PC-3 (cell line): ENCODE measurements around the gene ULK3. TPM values are rescaled to one million over a fixed set of nuclear protein-coding genes. Genes with fewer than 3 reads are reported as not detected.

Experiments used
- ATAC-seq: fragments of 200-7000 bp; cut with Tn5 transposase; 2 replicates; pipeline ENCODE4 v1.9.1; 2020; ENCODE audit warnings: mild to moderate bottlenecking, moderate library complexity
- BruUV-seq: library from RNA; stranded (reverse); fragments of 400-500 nt; replicated peaks from 2 replicates; lab custom pipeline; 2021; lab: Mats Ljungman, UMichigan
- CTCF ChIA-PET: fragments of 300-600 bp; sonication (Branson Sonifier 250); formaldehyde crosslinking; loops from one replicate; lab custom pipeline; 2022; ENCODE audit warnings: antibody characterized with exemption; lab: Charles Lee
- POLR2A ChIA-PET: fragments of 300-600 bp; sonication (Branson Sonifier 250); formaldehyde crosslinking; loops from one replicate; lab custom pipeline; 2022; ENCODE audit warnings: antibody characterized with exemption; ENCODE audit not compliant: unreplicated experiment; lab: Charles Lee
- DNase-seq: peaks from one replicate; pipeline ENCODE4 v3.0.0-alpha.2; 2015
- H2AFZ ChIP-seq: fragments of 300-600 bp; sonication (generic); 2 replicates; pipeline ENCODE4 v1.6.0; 2016; ENCODE audit warnings: antibody characterized with exemption, low read length
- H3F3A ChIP-seq: fragments of 300-600 bp; sonication (generic); one replicate; pipeline ENCODE4 v1.6.0; 2017; ENCODE audit warnings: antibody characterized with exemption, low read length, control low read depth, mild to moderate bottlenecking; ENCODE audit not compliant: unreplicated experiment
- H3K27ac ChIP-seq: fragments of 300-600 bp; sonication (generic); 2 replicates; pipeline ENCODE4 v1.5.1; 2016; ENCODE audit warnings: mild to moderate bottlenecking, low read length
- H3K27me3 ChIP-seq: fragments of 300-600 bp; sonication (generic); 2 replicates; pipeline ENCODE4 v1.6.1; 2016; ENCODE audit warnings: low read length, mixed read lengths
- H3K36me3 ChIP-seq: fragments of 300-600 bp; sonication (generic); 2 replicates; pipeline ENCODE4 v1.6.1; 2016; ENCODE audit warnings: low read depth, mixed run types, low read length, mixed read lengths
- H3K4me1 ChIP-seq: fragments of 300-600 bp; sonication (generic); 2 replicates; pipeline ENCODE4 v1.5.1; 2016; ENCODE audit warnings: low read length; ENCODE audit not compliant: insufficient read depth
- H3K4me2 ChIP-seq: fragments of 300-600 bp; sonication (generic); 2 replicates; pipeline ENCODE4 v1.6.0; 2016; ENCODE audit warnings: low read length
- H3K4me3 ChIP-seq: fragments of 300-600 bp; sonication (generic); 2 replicates; pipeline ENCODE4 v1.5.1; 2016; ENCODE audit warnings: mild to moderate bottlenecking, low read length, mixed read lengths
- H3K79me2 ChIP-seq: fragments of 300-600 bp; sonication (generic); 2 replicates; pipeline ENCODE4 v1.6.1; 2017; ENCODE audit warnings: low read length, mixed read lengths
- H3K9ac ChIP-seq: fragments of 300-600 bp; sonication (generic); 2 replicates; pipeline ENCODE4 v1.6.0; 2016; ENCODE audit warnings: mild to moderate bottlenecking, low read length
- H3K9me2 ChIP-seq: fragments of 300-600 bp; sonication (generic); replicated peaks from 2 replicates; pipeline ENCODE4 v1.6.1; 2016; ENCODE audit warnings: mixed run types, low read length, mixed read lengths
- H3K9me3 ChIP-seq: fragments of 300-600 bp; sonication (generic); 2 replicates; pipeline ENCODE4 v1.6.1; 2016; ENCODE audit warnings: low read length, mixed read lengths
- H4K20me1 ChIP-seq: fragments of 300-600 bp; sonication (generic); 2 replicates; pipeline ENCODE4 v1.6.1; 2016; ENCODE audit warnings: low read length, mixed read lengths
- CTCF ChIP-seq: fragments of 300-600 bp; sonication (generic); conservative IDR thresholded peaks from 2 replicates; pipeline ENCODE4 v1.5.1; 2017; ENCODE audit warnings: antibody characterized with exemption, low read depth, mild to moderate bottlenecking, low read length
- EZH2 ChIP-seq: fragments of 300-600 bp; sonication (generic); IDR thresholded peaks from one replicate; pipeline ENCODE4 v1.6.1; 2017; ENCODE audit warnings: antibody characterized with exemption, mild to moderate bottlenecking, low read length; ENCODE audit not compliant: unreplicated experiment
- EZH2phosphoT487 ChIP-seq: fragments of 300-600 bp; sonication (generic); IDR thresholded peaks from 2 replicates; pipeline ENCODE4 v1.6.1; 2018; ENCODE audit warnings: mild to moderate bottlenecking, antibody characterized with exemption, low read length, borderline replicate concordance
- intact Hi-C: fragments of 100-400 bp; cut with micrococcal nuclease; formaldehyde crosslinking; loops from 2 replicates; pipeline ENCODE4 v1.9.0; 2023
- total RNA-seq: library from RNA; depleted of rRNA; stranded (reverse); fragments of >200 nt; gene quantifications from 2 replicates; pipeline ENCODE4 v1.2.3, GENCODE V29; 2014

ULK3 gene
- total RNA-seq, 1 experiment from 2014 or later = 20.3 TPM

- H3K4me1 ChIP-seq = peaks cover 32% of the 10 kb centered on the region
- no peaks in the 10 kb centered on the region for H3K9me3 ChIP-seq
- no peak for ATAC-seq
- H3K36me3 ChIP-seq = 0 out of 2 replicates have a peak, but pooled peaks cover 3% of the 10 kb centered on the region
- no peak for TF ChIP-seq CTCF
- TF ChIP-seq EZH2 = no peak
- TF ChIP-seq EZH2phosphoT487 = no peak
- intact Hi-C loops = no loop called here
- no peak overlapping the region for H3K9ac ChIP-seq
- BruUV-seq = no TSS peak
- POLR2A ChIA-PET = no interaction called here
- H3K4me3 ChIP-seq = no peak overlapping the region
- no peak overlapping the region for H3K27ac ChIP-seq
- no peaks in the 10 kb centered on the region for H3K27me3 ChIP-seq
- H3K9me2 ChIP-seq = no peaks in the 10 kb centered on the region
- no peak for DNase-seq
- no peak overlapping the region for H3K4me2 ChIP-seq
- peaks cover 10% of the 10 kb centered on the region; the same call in 1 of the 2 replicates for H4K20me1 ChIP-seq
- H3K79me2 ChIP-seq = peaks cover 77% of the 10 kb centered on the region
- H2AFZ ChIP-seq = no peak overlapping the region
- CTCF ChIA-PET = no interaction called here
- no peaks in the 10 kb centered on the region for H3F3A ChIP-seq
Measured at GRCh38 chr15:74869372-74869725, 26.4 kb upstream of the ULK3 start.

- ChIA-PET POLR2A (no interaction called here), CTCF (no interaction called here)
- ATAC-seq = no peak
- no peak overlapping the region for H3K4me2 ChIP-seq
- H3K9me3 ChIP-seq = no peaks in the 10 kb centered on the region
- H3K9ac ChIP-seq = no peak overlapping the region
- TF ChIP-seq CTCF (no peak), EZH2 (no peak), EZH2phosphoT487 (no peak)
- peaks cover 38% of the 10 kb centered on the region for H3K4me1 ChIP-seq
- peaks cover 80% of the 10 kb centered on the region for H3K79me2 ChIP-seq
- no peak overlapping the region for H3K4me3 ChIP-seq
- 0 out of 2 replicates have a peak, but pooled peaks cover 3% of the 10 kb centered on the region for H3K36me3 ChIP-seq
- no TSS peak for BruUV-seq
- intact Hi-C loops = no loop called here
- H2AFZ ChIP-seq = no peak overlapping the region
- DNase-seq = no peak
- no peaks in the 10 kb centered on the region for H3F3A ChIP-seq
- no peaks in the 10 kb centered on the region for H3K9me2 ChIP-seq
- peaks cover 10% of the 10 kb centered on the region; the same call in 1 of the 2 replicates for H4K20me1 ChIP-seq
- no peak overlapping the region for H3K27ac ChIP-seq
- no peaks in the 10 kb centered on the region for H3K27me3 ChIP-seq
Measured at GRCh38 chr15:74868059-74868458, 25.1 kb upstream of the ULK3 start.

GRCh38 chr15:74867466-74868038, 24.6 kb upstream of the ULK3 start:
- no peak overlapping the region for H3K27ac ChIP-seq
- TF ChIP-seq EZH2phosphoT487 = no peak
- TF ChIP-seq EZH2 = no peak
- TF ChIP-seq CTCF = no peak
- no peaks in the 10 kb centered on the region for H3K9me3 ChIP-seq
- peaks cover 10% of the 10 kb centered on the region; the same call in 1 of the 2 replicates for H4K20me1 ChIP-seq
- H3K9me2 ChIP-seq = no peaks in the 10 kb centered on the region
- intact Hi-C loops = no loop called here
- H3K4me2 ChIP-seq = no peak overlapping the region
- CTCF ChIA-PET = no interaction called here
- ATAC-seq (no peak), DNase-seq (no peak)
- H3K36me3 ChIP-seq = 0 out of 2 replicates have a peak, but pooled peaks cover 3% of the 10 kb centered on the region
- no peak overlapping the region for H3K9ac ChIP-seq
- POLR2A ChIA-PET = no interaction called here
- peaks cover 79% of the 10 kb centered on the region for H3K79me2 ChIP-seq
- no TSS peak for BruUV-seq
- peaks cover 41% of the 10 kb centered on the region for H3K4me1 ChIP-seq
- no peaks in the 10 kb centered on the region for H3K27me3 ChIP-seq
- H3K4me3 ChIP-seq = no peak overlapping the region
- H2AFZ ChIP-seq = no peak overlapping the region
- no peaks in the 10 kb centered on the region for H3F3A ChIP-seq
